Hepatic stellate cell (primary cell): ENCODE data around the gene MDFIC2.
"Not testable (repeated sequence)": the region's sequence is repeated elsewhere in the genome, so short reads cannot be mapped to it uniquely, and the experiment has no call there.

ENCODE experiments used
- DNase-seq: peaks from one replicate; pipeline ENCODE4 v3.0.0; 2011; ENCODE audit warnings: low spot score

Gene MDFIC2

DNA sequence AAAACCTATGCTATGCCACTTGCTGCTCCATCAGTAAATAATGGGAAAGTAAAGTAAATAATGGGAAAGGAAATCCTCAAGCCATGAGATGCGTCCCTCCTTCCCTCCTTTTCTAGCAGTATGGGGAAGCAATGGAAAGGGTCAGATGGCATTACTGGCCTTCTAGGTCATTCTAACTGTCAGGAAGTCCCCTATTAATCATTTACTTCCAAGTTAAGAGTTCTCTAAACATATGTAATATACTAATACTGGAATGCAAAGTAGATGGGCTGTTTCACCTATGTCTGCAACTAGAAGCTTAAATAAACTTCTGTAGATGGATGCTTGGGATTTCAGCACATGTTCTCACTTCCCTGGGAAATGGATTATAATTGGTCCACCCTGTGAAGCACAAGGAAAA is 55.9 kb downstream of the MDFIC2 start:
- DNase-seq, result no peak

DNA sequence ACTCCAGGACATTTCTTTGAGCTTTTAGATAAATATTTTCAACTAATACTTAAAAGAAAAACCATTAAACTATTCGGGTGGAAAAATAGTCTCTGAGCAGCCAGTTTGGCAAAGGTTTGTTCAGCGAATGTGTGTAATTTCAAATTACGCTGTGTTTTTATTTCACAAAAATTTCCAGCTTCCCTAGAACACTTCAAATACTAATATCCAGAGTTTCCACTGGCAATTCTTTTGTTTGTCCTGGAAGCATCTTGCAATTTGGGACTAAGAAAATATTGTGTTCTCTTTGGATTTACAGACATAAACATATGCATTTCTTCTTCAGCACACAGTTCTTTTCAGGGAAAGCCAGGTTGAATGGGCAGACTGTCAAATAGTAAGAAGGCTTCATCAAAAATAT is 61.9 kb downstream of the MDFIC2 start:
- DNase-seq, result no peak

DNA sequence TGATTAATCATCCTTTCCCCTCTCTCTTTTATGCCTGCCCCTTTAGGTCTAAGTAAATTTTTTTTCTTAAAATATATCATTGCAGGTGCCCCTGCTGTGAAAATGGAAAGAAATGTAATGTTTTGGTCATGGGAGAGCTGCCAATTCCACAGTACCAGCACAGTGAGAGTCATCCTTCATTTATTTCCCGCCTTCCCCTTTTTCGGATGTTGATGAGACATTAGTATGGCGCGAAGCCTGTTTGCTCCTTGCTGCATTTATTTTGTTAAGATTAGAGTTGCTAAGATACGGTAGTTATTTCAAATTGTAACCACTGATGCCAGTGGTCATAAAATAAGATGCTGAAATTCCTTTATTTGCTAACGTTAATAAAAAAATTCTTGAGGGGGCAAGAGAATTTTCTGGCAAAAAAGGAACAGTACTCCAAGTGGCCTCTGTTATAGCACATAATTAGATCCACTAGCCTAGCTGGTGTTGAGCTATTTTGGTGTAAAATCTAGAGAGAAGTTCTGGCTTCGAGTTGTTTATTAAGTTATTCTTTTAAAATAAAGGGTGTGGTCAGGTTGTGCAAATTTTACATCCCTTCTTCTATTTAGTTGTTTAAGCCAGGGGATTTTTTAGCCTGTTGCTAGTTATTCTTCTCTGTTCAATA is 62.8 kb downstream of the MDFIC2 start:
- DNase-seq, result no peak

DNA sequence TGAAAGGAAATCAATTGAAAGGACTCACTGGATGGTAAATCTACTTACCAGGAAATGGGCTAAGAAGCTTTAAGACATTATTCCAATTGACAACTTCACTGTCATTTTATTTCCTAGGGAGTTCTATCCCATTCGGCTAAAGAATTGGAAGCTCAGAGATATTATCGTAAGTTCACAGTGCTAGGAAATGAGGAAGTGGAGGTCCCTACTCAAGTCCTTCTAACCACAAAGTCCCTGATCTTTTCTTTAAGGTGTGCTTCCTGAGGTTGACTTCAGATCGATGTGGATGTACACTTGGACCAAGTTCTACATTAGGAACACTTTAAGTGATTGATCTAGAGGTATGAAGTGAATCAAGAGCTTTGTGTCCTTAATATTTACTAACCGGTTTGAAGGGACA is 63.6 kb downstream of the MDFIC2 start:
- DNase-seq, result no peak

- no peak for DNase-seq
Observed at GRCh38 chr3:70247955-70248354, 64.5 kb downstream of the MDFIC2 start.

DNA sequence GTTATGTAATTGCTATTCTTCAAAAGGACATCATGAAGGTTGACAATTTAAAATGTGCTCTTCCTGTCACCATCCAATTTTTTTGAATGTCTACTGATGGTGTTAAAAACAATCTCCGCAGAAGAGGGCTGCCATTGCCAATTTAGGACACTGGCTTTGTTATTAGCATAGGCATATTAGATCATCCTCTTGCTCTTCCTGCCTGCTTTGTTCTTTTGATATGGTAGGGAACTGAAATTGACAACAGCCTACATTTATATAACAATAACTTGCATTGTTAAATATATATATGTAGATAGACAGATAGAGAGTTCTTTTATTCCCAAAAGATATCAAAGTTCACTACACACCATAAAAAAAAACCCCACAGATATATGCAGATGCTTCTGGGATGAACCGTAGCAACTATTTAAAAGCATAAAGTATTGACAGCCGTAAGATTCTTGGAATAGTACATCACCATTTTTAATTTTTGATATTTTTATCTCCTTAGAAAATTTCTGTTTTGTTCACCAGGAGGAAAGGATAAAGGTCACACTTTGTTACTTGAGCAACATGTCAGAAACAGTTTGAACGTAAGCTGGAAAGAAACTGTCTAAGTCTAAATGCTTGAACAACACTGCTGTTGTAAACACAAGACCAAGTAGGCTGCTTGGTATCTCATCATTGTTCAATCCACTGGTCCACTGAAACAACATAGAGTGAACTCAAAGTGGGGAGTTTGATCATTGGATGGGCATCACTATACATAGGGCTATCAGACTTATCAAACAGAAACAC is 66.5 kb downstream of the MDFIC2 start:
- no peak for DNase-seq

- no peak for DNase-seq
Observed at GRCh38 chr3:70244422-70244821, 68.0 kb downstream of the MDFIC2 start.

- no peak for DNase-seq
Observed at GRCh38 chr3:70242297-70242882, 70.0 kb downstream of the MDFIC2 start.

DNA sequence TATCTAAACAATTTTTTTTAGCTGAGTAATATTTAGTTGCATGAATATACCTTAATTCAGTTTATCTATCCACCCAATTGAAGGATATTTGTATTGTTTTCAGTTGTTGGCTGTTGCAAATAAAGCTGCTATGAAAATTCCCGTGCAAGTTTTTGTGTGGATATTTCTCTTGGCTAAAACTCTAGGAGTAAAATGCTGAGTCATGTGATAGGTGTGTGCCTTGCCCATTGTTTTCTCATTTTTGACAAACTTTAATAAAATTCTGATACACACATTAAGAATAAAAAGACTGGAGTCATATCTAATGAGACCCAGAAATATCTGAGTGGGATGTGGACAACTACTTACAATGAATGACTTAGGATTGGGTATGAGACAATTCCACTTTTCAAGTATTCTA is 78.6 kb downstream of the MDFIC2 start:
- no peak for DNase-seq

- no peak for DNase-seq
Observed at GRCh38 chr3:70233112-70233511, 79.3 kb downstream of the MDFIC2 start.

DNA sequence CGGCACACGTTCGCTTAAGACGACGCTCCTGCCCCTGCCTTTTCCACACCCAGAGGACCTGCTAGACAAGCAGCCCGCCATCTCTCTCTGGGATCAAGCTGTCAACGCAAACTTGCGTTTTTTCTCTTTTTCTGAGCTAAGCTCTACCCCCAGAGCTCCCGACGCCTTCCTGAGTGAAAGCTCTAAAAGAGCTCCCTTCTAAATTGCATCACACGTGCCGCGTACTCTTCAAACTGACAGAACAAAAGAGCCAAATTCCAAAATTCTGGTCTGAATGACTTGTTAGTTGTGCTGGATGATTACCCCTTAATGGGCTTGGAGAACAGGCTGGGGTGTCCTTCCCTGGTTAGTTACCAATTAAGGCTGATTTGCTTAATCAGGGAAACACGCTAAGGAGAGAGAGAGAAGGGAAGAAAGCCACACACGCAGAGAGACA is 81.2 kb downstream of the MDFIC2 start:
- DNase-seq, result no peak

GRCh38 chr3:70227437-70227836 is 85.0 kb downstream of the MDFIC2 start:
- DNase-seq, result no peak

DNA sequence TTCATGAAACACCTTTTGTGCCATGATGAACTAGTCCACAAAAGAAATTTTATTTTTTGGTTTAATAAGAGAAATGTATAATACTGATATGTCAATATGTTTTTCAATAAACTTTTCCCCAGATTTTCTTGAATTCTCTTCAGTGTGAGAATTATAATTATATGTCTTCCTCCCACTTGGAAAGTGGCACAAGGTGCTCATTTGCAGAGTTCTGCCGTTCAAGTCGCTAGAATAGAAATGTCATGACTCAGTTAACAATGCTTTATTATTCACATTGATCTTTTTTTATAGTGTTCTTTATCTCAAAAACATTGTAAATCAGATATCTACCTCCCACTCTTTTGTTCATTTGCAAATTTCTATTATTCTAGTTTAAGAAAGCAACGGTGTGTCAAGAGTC is 87.3 kb downstream of the MDFIC2 start:
- no peak for DNase-seq

GRCh38 chr3:70224337-70224736 is 88.1 kb downstream of the MDFIC2 start:
- DNase-seq, result no peak

DNA sequence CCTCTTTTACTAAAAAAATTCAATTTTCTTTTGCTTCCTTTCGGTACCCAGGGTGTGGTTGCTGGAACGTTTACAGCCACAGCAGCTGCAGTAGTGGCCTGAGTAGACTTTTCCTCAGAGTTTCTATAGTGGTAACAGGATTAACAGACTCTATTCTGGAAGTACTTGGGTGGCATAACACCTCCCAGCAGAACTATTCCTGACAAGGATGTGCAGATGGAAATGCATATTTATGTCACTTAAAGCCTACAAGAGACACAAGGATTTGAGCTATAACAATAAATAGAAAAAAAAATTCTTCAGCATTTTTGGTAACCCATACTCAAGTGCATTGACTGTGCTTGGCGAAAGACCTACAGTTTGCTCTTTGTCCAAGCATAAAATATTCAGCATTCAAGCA is 94.0 kb downstream of the MDFIC2 start:
- DNase-seq, result no peak

DNA sequence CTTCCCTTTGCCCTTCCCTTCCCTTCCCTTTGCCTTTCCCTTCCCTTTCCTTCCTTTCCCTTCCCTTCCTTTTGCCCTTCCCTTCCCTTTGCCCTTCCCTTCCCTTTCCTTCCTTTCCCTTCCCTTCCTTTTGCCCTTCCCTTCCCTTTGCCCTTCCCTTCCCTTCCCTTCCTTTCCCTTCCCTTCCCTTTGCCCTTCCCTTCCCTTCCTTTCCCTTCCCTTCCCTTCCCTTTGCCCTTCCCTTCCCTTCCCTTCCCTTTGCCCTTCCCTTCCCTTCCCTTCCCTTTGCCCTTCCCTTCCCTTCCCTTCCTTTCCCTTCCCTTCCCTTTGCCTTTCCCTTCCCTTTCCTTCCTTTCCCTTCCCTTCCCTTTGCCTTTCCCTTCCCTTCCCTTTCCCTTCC is 101.2 kb downstream of the MDFIC2 start:
- not testable (repeated sequence) for DNase-seq

DNA sequence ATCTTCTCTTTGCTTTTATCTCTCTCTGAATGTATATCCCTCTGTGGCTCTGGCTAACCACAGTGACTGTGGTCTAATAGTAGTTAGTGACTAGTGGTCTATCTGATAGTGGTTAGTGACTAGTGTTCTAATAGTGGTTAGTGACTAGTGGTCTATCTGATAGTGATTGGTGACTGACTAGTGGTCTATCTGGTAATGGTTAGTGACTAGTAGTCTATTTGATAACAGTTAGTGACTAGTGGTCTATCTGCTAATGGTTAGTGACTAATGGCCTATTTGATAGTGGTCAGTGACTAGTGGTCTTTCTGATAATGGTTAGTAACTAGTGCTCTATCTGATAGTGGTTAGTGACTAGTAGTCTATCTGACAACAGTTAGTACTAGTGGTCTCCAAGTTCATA is 110.5 kb downstream of the MDFIC2 start:
- no peak for DNase-seq

DNA sequence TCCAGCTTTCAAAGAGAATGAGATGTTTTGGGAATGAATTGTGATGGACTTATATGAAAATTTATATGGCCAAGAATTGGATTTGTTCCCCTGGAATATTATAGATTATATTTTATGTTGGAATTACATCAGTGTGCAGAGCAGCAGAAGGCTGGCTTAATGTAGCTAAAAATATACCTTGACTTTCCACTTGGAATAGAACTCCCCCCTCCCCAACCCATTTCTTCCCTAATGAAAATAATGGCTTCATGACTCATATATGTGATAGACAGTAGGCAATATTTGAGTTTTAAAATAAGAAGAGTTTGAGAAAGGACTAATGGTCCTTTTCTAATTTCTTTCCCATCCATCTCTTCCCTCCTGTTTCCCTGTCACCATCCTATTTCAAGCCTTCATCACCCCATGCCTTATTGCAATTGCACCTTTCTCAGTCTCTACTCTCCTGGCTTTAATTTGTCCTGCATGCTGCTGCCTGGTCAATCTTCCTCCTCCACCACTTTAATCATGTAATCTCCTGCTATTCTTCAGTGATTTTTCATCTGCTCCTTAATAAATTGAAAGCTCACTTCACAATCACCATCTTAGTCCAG is 122.5 kb downstream of the MDFIC2 start:
- no peak for DNase-seq

GRCh38 chr3:70186221-70186620 is 126.2 kb downstream of the MDFIC2 start:
- DNase-seq, result no peak

- no peak for DNase-seq
Observed at GRCh38 chr3:70185661-70186060, 126.8 kb downstream of the MDFIC2 start.

DNA sequence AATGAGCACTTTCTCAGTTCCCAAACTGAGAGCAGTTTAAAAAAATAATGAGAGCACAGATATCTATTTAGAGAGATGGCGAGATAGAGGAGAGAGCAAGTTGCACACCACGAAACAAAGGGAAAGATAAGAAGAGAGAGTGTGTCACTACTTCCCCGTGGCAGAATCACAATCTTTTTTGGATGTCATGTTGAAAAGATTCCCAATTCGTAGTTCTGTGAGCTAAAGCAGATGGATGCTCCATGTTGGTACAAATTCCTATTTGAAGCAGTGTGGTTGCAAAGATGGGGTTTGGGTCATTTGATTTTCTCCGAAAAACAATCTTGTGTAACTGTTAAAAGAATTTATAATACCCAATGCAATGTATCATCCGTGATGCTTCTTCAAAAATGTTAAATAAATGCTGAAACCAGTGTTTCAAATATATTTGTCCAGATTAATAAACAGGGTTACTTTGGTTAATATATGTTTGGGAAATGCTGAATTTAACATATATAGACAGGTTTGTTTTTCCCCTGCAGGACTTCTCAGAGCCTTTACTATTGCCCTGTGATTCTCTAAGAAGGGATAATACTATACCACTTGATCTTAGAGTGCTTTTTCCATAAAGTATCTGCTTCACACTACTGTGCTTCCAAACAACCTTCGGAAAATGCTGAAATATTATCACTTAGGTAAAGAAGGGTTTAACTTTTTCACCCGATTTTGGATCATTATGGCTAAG is 128.5 kb downstream of the MDFIC2 start:
- no peak for DNase-seq

GRCh38 chr3:70182166-70182565 is 130.3 kb downstream of the MDFIC2 start:
- DNase-seq, result no peak
